Tibial nerve (tissue), 4 donors: ENCODE measurements around the gene MKS1.

Source experiments
- EP300 ChIP-seq, 2 donors: sonication (generic); formaldehyde crosslinking; IDR thresholded peaks; one replicate each; pipeline ENCODE4 v1.6.1; 2017; ENCODE audit warnings: antibody characterized with exemption in 2 of 2, mild to moderate bottlenecking in 1 of 2
- TF ChIP-seq, protein P1 (sequence below), 5 experiments: fragments of 200-600 bp in 3 of 5; fragments of 450-650 bp in 2 of 5; sonication (generic) in 3 of 5; IDR thresholded peaks; one replicate each; pipeline ENCODE4 v1.5.1; 2016 to 2019; ENCODE audit warnings: antibody characterized with exemption in 5 of 5, mild to moderate bottlenecking in 3 of 5, moderate library complexity in 2 of 5

DNA sequence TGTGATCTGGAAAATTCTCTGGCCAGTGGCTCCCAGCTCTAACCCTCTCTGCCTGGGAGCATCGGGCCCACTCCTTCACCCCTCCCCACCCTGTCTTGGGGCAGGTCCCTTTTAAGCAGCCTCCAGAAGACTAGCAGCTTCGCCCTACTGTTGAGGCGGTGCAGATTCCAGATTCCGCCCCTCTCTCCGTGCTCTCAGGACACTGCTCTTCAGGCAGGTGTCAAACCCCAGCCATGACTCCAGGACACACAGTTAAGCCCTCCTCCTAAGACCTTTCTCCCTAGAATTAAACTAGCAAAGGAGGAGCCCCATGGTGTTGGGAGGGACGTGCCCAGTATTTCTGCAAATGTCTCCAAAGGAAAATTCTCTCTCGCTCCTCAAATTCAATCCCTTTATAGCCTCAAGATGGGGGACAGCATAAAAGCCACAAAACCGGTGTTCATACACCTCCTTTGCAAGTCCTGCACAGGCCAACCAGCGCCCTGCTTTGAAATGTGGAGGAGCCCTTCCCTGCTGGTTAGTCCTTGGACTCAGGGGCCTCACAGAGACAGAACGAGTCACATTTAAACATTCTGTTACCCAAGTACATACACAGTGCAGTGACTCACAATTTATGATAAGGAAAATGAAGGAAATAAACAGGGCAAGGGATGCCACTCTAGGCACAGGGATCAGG, 26.5 kb upstream of the MKS1 start:
- TF ChIP-seq, protein P1, sequence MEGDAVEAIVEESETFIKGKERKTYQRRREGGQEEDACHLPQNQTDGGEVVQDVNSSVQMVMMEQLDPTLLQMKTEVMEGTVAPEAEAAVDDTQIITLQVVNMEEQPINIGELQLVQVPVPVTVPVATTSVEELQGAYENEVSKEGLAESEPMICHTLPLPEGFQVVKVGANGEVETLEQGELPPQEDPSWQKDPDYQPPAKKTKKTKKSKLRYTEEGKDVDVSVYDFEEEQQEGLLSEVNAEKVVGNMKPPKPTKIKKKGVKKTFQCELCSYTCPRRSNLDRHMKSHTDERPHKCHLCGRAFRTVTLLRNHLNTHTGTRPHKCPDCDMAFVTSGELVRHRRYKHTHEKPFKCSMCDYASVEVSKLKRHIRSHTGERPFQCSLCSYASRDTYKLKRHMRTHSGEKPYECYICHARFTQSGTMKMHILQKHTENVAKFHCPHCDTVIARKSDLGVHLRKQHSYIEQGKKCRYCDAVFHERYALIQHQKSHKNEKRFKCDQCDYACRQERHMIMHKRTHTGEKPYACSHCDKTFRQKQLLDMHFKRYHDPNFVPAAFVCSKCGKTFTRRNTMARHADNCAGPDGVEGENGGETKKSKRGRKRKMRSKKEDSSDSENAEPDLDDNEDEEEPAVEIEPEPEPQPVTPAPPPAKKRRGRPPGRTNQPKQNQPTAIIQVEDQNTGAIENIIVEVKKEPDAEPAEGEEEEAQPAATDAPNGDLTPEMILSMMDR (IDR thresholded peaks at IDR 0.05): no peak
- no peak for TF ChIP-seq EP300 (IDR thresholded peaks at IDR 0.05)
